ENCODE measurements around the gene KIAA0319L. TPM values are rescaled to one million over a fixed set of nuclear protein-coding genes. Genes with fewer than 3 reads are reported as not detected.

Gene KIAA0319L
- total RNA-seq, 1 donor from 2014 or later, result 74.7 TPM

DNA sequence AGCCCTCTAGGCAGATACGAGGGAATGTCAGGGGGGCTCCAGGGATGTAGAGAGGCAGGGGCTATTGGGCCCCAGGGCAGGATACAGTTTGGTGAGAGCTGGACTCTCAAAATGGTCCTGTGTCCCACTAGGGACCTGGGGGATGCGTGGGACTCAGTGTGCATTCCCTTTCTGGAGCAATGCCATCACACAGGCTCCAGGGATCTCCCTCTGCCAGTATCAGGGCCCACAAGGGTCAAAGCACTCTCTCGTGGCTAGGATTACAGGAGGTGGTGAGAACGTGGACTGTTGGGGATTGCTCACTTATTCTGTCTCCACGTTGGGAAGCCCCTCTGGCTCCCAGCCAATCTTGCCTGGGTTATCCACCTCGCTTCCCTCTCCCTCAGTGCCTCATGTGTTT, 25.8 kb downstream of the KIAA0319L start:
- Mint-ChIP-seq H3K27ac (ENCODE audit: unreplicated experiment) (no peak overlapping the region), H3K4me3 (ENCODE audit: unreplicated experiment) (no peak overlapping the region), H3K4me1 (ENCODE audit: low read depth, unreplicated experiment) (no peaks in the 10 kb centered on the region), H3K27me3 (ENCODE audit: unreplicated experiment) (peaks cover 6% of the 10 kb centered on the region), H3K36me3 (ENCODE audit: unreplicated experiment) (peaks cover 43% of the 10 kb centered on the region), H3K9me3 (ENCODE audit: unreplicated experiment) (peaks cover 13% of the 10 kb centered on the region)
- TF ChIP-seq, protein P1, sequence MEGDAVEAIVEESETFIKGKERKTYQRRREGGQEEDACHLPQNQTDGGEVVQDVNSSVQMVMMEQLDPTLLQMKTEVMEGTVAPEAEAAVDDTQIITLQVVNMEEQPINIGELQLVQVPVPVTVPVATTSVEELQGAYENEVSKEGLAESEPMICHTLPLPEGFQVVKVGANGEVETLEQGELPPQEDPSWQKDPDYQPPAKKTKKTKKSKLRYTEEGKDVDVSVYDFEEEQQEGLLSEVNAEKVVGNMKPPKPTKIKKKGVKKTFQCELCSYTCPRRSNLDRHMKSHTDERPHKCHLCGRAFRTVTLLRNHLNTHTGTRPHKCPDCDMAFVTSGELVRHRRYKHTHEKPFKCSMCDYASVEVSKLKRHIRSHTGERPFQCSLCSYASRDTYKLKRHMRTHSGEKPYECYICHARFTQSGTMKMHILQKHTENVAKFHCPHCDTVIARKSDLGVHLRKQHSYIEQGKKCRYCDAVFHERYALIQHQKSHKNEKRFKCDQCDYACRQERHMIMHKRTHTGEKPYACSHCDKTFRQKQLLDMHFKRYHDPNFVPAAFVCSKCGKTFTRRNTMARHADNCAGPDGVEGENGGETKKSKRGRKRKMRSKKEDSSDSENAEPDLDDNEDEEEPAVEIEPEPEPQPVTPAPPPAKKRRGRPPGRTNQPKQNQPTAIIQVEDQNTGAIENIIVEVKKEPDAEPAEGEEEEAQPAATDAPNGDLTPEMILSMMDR (IDR thresholded peaks at IDR 0.05; ENCODE audit: partially characterized antibody, unreplicated experiment), result no peak
- DNase-seq, result no peak

DNA sequence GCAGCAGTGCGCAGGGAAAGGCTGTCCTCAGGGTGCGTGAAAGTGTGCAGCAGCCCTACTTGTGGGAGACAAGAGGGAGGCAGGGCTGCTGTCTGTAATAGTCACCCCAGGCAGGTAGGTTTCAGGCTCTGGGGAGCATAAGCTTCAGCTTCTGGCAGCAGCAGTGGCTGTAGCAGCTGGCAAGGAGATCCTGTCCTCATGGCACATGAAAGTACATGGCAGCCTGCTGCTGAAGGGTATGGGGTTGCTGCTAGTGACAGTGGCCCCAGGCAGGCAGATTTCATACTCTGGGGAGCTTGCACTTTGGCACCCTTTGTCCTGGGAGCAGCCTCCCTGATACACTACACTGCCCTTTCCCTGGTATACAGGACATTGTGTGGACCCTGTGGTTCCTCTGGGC, 26.3 kb downstream of the KIAA0319L start:
- peaks cover 13% of the 10 kb centered on the region for H3K9me3 Mint-ChIP-seq (ENCODE audit: unreplicated experiment)
- peaks cover 43% of the 10 kb centered on the region for H3K36me3 Mint-ChIP-seq (ENCODE audit: unreplicated experiment)
- H3K27ac Mint-ChIP-seq (ENCODE audit: unreplicated experiment), result no peak overlapping the region
- no peak for DNase-seq
- peaks cover 6% of the 10 kb centered on the region for H3K27me3 Mint-ChIP-seq (ENCODE audit: unreplicated experiment)
- no peak overlapping the region for H3K4me3 Mint-ChIP-seq (ENCODE audit: unreplicated experiment)
- H3K4me1 Mint-ChIP-seq (ENCODE audit: low read depth, unreplicated experiment), result no peaks in the 10 kb centered on the region
- TF ChIP-seq, protein P1 (IDR thresholded peaks at IDR 0.05; ENCODE audit: partially characterized antibody, unreplicated experiment), result no peak

DNA sequence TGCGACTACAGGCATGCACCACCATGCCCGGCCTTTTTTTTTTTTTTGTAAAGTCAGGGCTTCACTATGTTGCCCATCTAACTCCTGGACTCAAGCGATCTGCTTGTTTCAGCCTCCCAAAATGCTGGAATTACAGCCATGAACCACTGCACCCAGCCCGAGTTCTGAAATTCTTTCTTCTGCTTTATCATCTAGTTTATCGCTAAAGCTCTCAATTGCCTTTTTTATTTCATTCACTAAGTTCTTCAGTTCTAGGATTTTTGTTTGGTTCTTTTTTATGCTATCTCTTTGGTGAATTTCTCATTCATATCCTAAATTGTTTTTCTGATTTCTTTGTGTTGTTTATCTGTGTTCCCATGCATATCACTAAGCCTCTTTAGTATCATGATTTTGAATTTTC, 27.0 kb downstream of the KIAA0319L start:
- Mint-ChIP-seq H3K4me1 (ENCODE audit: low read depth, unreplicated experiment) (no peaks in the 10 kb centered on the region), H3K27me3 (ENCODE audit: unreplicated experiment) (peaks cover 6% of the 10 kb centered on the region), H3K4me3 (ENCODE audit: unreplicated experiment) (no peak overlapping the region), H3K36me3 (ENCODE audit: unreplicated experiment) (peaks cover 49% of the 10 kb centered on the region), H3K27ac (ENCODE audit: unreplicated experiment) (no peak overlapping the region), H3K9me3 (ENCODE audit: unreplicated experiment) (peaks cover 13% of the 10 kb centered on the region)
- DNase-seq, result no peak
- TF ChIP-seq, protein P1 (IDR thresholded peaks at IDR 0.05; ENCODE audit: partially characterized antibody, unreplicated experiment), result no peak

DNA sequence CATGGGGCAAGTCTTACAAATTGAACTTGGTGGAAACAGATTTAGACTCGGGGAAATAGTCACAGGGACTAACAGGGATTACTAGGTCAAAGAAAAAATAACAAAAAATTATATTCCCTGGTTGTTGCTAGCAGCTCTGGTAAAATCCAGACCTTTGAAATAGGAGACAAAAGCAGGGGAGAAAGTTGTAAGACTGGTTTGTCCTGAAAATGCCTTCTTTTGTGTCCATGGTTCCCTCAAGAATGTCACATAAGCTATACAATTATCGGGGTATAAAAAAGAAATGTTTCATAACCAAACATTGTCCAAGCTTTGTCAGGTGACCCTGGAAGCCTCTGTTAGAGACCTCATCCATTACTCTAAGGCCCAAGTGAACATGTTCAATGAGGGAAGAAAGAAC, 33.1 kb downstream of the KIAA0319L start:
- Mint-ChIP-seq H3K27me3 (ENCODE audit: unreplicated experiment) (peaks cover 1% of the 10 kb centered on the region), H3K4me3 (ENCODE audit: unreplicated experiment) (no peak overlapping the region), H3K9me3 (ENCODE audit: unreplicated experiment) (peaks cover 5% of the 10 kb centered on the region), H3K27ac (ENCODE audit: unreplicated experiment) (no peak overlapping the region), H3K36me3 (ENCODE audit: unreplicated experiment) (peaks cover 38% of the 10 kb centered on the region), H3K4me1 (ENCODE audit: low read depth, unreplicated experiment) (no peaks in the 10 kb centered on the region)
- TF ChIP-seq, protein P1 (IDR thresholded peaks at IDR 0.05; ENCODE audit: partially characterized antibody, unreplicated experiment), result no peak
- no peak for DNase-seq

DNA sequence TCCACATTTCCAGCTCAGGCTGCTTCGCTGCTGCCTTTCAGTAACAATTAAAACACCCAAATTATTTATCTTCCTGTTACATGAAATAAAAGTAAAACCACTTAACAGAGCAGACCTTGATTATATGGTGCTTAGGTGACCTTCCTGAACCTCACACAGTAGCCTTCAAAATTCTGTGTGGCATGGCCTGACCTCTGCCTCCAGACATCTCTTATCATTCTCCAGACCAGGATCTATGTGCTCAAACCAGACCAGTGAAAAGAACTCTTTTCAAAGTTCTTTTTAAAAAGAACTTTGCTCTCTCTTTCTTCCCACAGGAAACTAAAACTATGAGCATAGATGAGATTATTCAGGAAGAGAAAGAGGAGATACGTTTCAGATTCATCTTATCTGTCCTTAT, 37.8 kb downstream of the KIAA0319L start:
- Mint-ChIP-seq H3K27ac (ENCODE audit: unreplicated experiment) (no peak overlapping the region), H3K4me1 (ENCODE audit: low read depth, unreplicated experiment) (no peaks in the 10 kb centered on the region)

More for the DNA sequence above, 37.8 kb downstream of the KIAA0319L start:
- TF ChIP-seq, protein P1 (IDR thresholded peaks at IDR 0.05; ENCODE audit: partially characterized antibody, unreplicated experiment), result no peak
- DNase-seq, result no peak
- Mint-ChIP-seq H3K36me3 (ENCODE audit: unreplicated experiment) (peaks cover 39% of the 10 kb centered on the region), H3K4me3 (ENCODE audit: unreplicated experiment) (no peak overlapping the region), H3K9me3 (ENCODE audit: unreplicated experiment) (peaks cover 13% of the 10 kb centered on the region), H3K27me3 (ENCODE audit: unreplicated experiment) (no peaks in the 10 kb centered on the region)

Measured in glutamatergic neuron (in vitro differentiated cells).